GM21390 (cell line): Measurements from ENCODE around the gene BANP.
"Not testable (repeated sequence)": the region's sequence is repeated elsewhere in the genome, so short reads cannot be mapped to it uniquely, and the experiment has no call there.

Source experiments
- ATAC-seq: cut with Tn5 transposase; IDR thresholded peaks from one replicate; pipeline ENCODE4 v1.9.1; 2021; ENCODE audit not compliant: unreplicated experiment

Gene BANP

GRCh38 chr16:88118376-88118775 is 167.1 kb downstream of the BANP start:
- ATAC-seq: no peak

GRCh38 chr16:88118852-88119741 is 167.9 kb downstream of the BANP start:
- not testable (repeated sequence) for ATAC-seq

- ATAC-seq: not testable (repeated sequence)
Measured at GRCh38 chr16:88119881-88120751, 168.9 kb downstream of the BANP start.

GRCh38 chr16:88120812-88121211 is 169.6 kb downstream of the BANP start:
- no peak for ATAC-seq

GRCh38 chr16:88121391-88121790 is 170.2 kb downstream of the BANP start:
- ATAC-seq: not testable (repeated sequence)

GRCh38 chr16:88121886-88122580 is 170.8 kb downstream of the BANP start:
- no peak for ATAC-seq
